GM18517 (cell line): ENCODE results near the gene TBR1.

Experiments
- ATAC-seq: cut with Tn5 transposase; IDR thresholded peaks from one replicate; pipeline ENCODE4 v1.9.1; 2021; ENCODE audit warnings: mild to moderate bottlenecking, moderate library complexity; ENCODE audit not compliant: unreplicated experiment

The TBR1 gene

GRCh38 chr2:161415987-161416707, at the start of gene TBR1:
TSS of gene TBR1 (plus strand) at chr2:161416297. CDS start at chr2:161416411, 114 bp downstream.
- ATAC-seq = no peak

- no peak for ATAC-seq
These were observed 48.4 kb upstream of the TBR1 start for GRCh38 chr2:161367675-161368074.

GRCh38 chr2:161369311-161369710, 46.8 kb upstream of the TBR1 start:
- ATAC-seq = no peak

GRCh38 chr2:161370981-161371380, 45.1 kb upstream of the TBR1 start:
- ATAC-seq = no peak

- no peak for ATAC-seq
These were observed 44.2 kb upstream of the TBR1 start for GRCh38 chr2:161371869-161372268.

GRCh38 chr2:161373942-161374341, 42.2 kb upstream of the TBR1 start:
- ATAC-seq = no peak

- no peak for ATAC-seq
These were observed 41.7 kb upstream of the TBR1 start for GRCh38 chr2:161374446-161374845.

GRCh38 chr2:161379740-161380139, 36.4 kb upstream of the TBR1 start:
- ATAC-seq = no peak

GRCh38 chr2:161381546-161381945, 34.6 kb upstream of the TBR1 start:
- no peak for ATAC-seq

GRCh38 chr2:161382747-161383146, 33.4 kb upstream of the TBR1 start:
- ATAC-seq = no peak

- peak; percentile 83 for ATAC-seq
These were observed 31.2 kb upstream of the TBR1 start for GRCh38 chr2:161384864-161385263.

- ATAC-seq = peak; percentile 60
These were observed 29.8 kb upstream of the TBR1 start for GRCh38 chr2:161386228-161386824.

GRCh38 chr2:161388146-161388779, 27.8 kb upstream of the TBR1 start:
- ATAC-seq = no peak

GRCh38 chr2:161391737-161392506, 24.2 kb upstream of the TBR1 start:
- no peak for ATAC-seq

GRCh38 chr2:161400076-161400475, 16.0 kb upstream of the TBR1 start:
- no peak for ATAC-seq

- no peak for ATAC-seq
These were observed 13.8 kb upstream of the TBR1 start for GRCh38 chr2:161402297-161402696.

GRCh38 chr2:161406316-161406715, 9.8 kb upstream of the TBR1 start:
- no peak for ATAC-seq

- no peak for ATAC-seq
These were observed 8.5 kb upstream of the TBR1 start for GRCh38 chr2:161407597-161407996.

GRCh38 chr2:161409308-161409907, 6.7 kb upstream of the TBR1 start:
- no peak for ATAC-seq

GRCh38 chr2:161412346-161412745, 3.8 kb upstream of the TBR1 start:
- no peak for ATAC-seq
